HG03439 (cell line): ENCODE measurements around the gene CELA2A.

Source experiments
- ATAC-seq: cut with Tn5 transposase; IDR thresholded peaks from one replicate; pipeline ENCODE4 v1.9.1; 2021; ENCODE audit warnings: mild to moderate bottlenecking, moderate library complexity; ENCODE audit not compliant: unreplicated experiment

CELA2A gene

GRCh38 chr1:15456313-15456954, at the start of gene CELA2A:
CELA2A (plus strand) TSS chr1:15456732; CDS start chr1:15456754, 22 bp downstream.
- no peak for ATAC-seq

GRCh38 chr1:15407580-15407979, 49.0 kb upstream of the CELA2A start:
- no peak for ATAC-seq

GRCh38 chr1:15408890-15409387, 47.6 kb upstream of the CELA2A start:
- ATAC-seq = no peak

- ATAC-seq = peak; percentile 76
These were observed 46.9 kb upstream of the CELA2A start, which contains the start of gene EFHD2 for GRCh38 chr1:15409388-15410222. EFHD2 (plus strand) TSS chr1:15409888; CDS start chr1:15409972, 84 bp downstream.

GRCh38 chr1:15410223-15410883, 46.2 kb upstream of the CELA2A start:
- ATAC-seq = no peak

- no peak for ATAC-seq
These were observed 45.7 kb upstream of the CELA2A start for GRCh38 chr1:15410884-15411245.

GRCh38 chr1:15411593-15412137, 44.9 kb upstream of the CELA2A start:
- ATAC-seq = no peak

GRCh38 chr1:15412175-15412800, 44.2 kb upstream of the CELA2A start:
- no peak for ATAC-seq

GRCh38 chr1:15412843-15413242, 43.7 kb upstream of the CELA2A start:
- no peak for ATAC-seq

- ATAC-seq = no peak
These were observed 42.7 kb upstream of the CELA2A start for GRCh38 chr1:15413563-15414444.

GRCh38 chr1:15414445-15414983, 42.0 kb upstream of the CELA2A start:
- ATAC-seq = no peak

GRCh38 chr1:15417059-15417934, 39.2 kb upstream of the CELA2A start:
- no peak for ATAC-seq

GRCh38 chr1:15418806-15419515, 37.6 kb upstream of the CELA2A start:
- no peak for ATAC-seq

GRCh38 chr1:15420853-15421465, 35.6 kb upstream of the CELA2A start:
- ATAC-seq = no peak

- no peak for ATAC-seq
These were observed 33.7 kb upstream of the CELA2A start for GRCh38 chr1:15422871-15423270.

GRCh38 chr1:15423355-15424077, 33.0 kb upstream of the CELA2A start:
- no peak for ATAC-seq

GRCh38 chr1:15424146-15424667, 32.3 kb upstream of the CELA2A start:
- ATAC-seq = no peak
